Camera-type eye (tissue), 1 donor: ENCODE data around the gene PLPP1. TPM values are rescaled to one million over a fixed set of nuclear protein-coding genes. Genes with fewer than 3 reads are reported as not detected.

ENCODE experiments used
- total RNA-seq: library from RNA; depleted of rRNA; stranded (reverse); fragments of >200 nt; gene quantifications from one replicate; pipeline ENCODE4 v1.2.3, GENCODE V29; 2014

PLPP1 gene
- total RNA-seq = 120 TPM

DNA sequence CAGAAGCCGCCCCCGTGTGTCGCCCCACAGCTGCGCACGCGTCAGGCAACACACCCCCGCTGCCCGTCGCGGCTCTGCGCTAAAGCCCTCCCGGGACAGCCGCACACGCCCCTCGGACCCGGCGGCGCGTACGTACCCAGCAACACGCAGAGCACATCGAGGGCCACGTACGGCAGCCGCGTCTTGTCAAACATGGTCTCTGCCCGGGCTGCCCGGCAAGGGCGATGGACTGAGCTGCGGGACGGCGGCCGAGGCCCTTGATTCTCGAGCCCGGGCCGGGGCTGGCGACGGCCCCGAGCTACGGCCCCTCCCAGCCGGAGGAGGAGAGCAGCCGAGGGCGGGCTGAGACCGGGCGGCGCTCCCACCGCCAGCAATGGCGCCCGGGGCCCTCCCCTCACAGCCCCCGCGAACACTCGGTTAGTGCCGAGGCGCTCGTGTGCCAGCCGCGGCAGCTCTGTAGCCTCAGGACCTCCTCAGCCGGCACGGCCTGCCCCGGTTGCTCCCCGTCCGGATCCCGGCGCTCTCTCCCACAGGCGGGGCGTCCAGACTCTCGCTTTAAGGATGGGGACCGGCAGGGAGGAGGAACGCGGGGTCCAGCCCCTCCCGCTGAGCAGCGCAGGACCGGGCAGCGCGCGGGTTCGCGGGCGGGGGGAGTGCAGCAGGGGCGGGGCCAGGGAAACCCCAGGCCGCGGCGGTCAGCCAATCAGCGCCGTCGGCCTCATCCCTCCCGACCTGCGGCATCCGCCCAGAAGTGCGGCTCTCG is at the start of gene PLPP1:
Gene PLPP1, minus strand, starts transcription at position 529 of the 763 bp plus-strand sequence. Its CDS starts 335 bp downstream, at position 194.

Other genes with a start within 250 kb of the PLPP1 start
- gene DHX29, start 227.3 kb downstream of the PLPP1 start, total RNA-seq = 50.7 TPM
- gene MTREX, start 227.0 kb downstream of the PLPP1 start, total RNA-seq = 130 TPM
- 52.8 TPM for gene SLC38A9, start 177.4 kb upstream of the PLPP1 start, total RNA-seq
- not detected for gene DDX4, start 203.1 kb upstream of the PLPP1 start, total RNA-seq